ENCODE measurements around the gene PNPLA7. TPM values are rescaled to one million over a fixed set of nuclear protein-coding genes. Genes with fewer than 3 reads are reported as not detected.
A peak's percentile ranks its signal among the peaks of the same experiment; 100 is the strongest.

Gene PNPLA7
- total RNA-seq, 1 donor from 2014 or later: 1.6 TPM

DNA sequence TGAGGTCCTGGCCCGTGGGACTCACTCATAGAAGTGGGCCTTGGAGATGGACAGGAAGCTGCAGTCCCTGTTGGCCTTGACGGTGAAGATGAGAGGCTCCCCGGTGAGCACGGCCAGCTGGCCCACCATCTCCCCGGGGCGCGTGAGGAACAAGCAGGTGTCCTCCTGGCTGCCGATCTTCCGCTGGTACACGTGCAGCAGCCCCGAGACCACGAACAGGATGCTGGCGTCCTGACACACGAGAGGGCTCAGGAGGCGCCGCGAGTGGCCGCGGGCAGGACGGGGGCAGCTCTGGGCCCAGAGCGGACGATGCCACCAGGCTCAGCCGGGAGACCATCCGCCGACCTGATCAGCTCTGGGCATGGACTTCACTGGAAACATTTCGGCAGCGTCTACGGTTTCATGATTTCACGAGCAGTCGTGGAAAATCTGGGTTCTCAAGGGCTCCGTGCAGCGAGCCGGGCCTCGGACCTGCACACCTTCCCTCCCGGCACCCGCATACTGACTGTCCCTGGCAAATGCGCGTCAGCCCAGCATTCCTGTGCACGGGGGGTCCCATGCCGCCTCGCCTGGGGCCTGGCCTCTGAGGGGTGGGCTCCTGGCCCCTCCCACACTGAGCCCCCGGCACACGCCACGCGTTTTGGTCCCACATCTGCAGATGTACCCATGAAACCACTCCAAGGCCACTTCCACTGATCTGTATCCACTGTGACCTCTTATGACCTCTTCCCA, 49.4 kb downstream of the PNPLA7 start:
- DNase-seq (ENCODE audit: low spot score): no peak
- Mint-ChIP-seq H3K4me3 (ENCODE audit: low read depth) (no peak overlapping the region), H3K27me3 (ENCODE audit: low read depth) (no peaks in the 10 kb centered on the region), H3K9me3 (peaks cover 10% of the 10 kb centered on the region), H3K36me3 (ENCODE audit: low read depth) (peaks cover 4% of the 10 kb centered on the region), H3K4me1 (ENCODE audit: low read depth) (no peaks in the 10 kb centered on the region), H3K27ac (no peak overlapping the region)
- intact Hi-C loops (cut with micrococcal nuclease): no loop called here

DNA sequence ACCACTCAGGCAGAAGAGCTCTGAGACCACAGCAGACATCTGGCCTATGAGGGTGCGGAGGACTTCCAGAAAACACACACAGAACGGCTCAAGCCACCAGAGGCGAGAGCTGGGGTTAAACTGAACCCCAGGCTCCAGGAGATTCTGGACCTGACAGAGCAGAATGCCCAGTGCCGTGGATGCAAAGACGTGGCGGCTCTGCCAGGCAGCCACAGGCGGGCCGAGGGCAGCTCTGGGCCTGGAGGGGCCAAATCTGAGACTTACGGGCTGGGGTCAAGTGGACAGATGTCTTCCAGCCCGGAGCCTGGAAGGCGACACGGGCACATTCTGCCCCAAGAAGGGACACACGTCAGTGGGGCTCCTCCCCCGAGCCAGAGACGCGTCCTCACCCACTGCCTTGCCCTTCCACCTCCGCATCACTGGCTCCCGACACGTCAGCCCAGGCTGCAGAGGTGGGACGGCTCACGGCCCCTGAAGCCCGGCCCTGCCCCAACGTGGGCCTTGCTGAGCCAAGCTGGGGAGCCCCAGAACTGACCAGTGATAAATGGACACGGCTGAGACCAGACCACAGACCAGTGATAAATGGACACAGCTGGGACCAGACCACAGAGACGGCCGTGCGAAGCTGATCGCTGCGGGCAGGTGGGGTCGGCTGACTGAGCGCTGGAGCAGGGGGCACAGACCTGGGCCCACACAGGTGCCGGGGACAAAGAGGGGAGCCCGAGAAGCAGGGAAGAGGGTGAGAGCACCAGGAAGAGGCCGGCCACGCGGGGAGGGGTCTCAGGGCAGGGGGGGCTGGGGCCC, 50.1 kb downstream of the PNPLA7 start:
- no peak overlapping the region for H3K27ac Mint-ChIP-seq
- H3K4me1 Mint-ChIP-seq (ENCODE audit: low read depth): no peaks in the 10 kb centered on the region
- intact Hi-C loops (cut with micrococcal nuclease): no loop called here
- H3K36me3 Mint-ChIP-seq (ENCODE audit: low read depth): peaks cover 4% of the 10 kb centered on the region
- H3K27me3 Mint-ChIP-seq (ENCODE audit: low read depth): no peaks in the 10 kb centered on the region
- DNase-seq (ENCODE audit: low spot score): no peak
- H3K9me3 Mint-ChIP-seq: peaks cover 10% of the 10 kb centered on the region
- no peak overlapping the region for H3K4me3 Mint-ChIP-seq (ENCODE audit: low read depth)

DNA sequence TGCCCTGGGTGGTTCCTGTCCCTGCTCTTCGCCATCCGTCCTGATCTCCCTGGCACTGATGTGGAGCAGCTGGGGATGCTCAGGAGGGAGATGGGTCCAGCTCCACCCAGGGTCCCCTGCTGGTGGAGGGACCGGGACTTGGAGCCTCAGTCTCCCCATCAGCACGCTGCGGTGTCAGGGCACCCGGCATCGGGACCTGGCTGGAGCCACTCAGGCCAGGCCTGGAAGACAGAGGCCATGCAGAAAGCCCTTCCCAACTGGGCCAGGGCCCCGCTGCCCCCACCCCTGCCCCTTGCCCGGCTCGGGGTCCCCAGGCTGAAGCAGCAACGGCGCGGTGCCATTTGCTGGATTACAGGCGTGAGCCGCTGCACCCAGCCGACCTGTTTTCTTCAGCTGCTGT, 50.8 kb downstream of the PNPLA7 start:
- Mint-ChIP-seq H3K27me3 (ENCODE audit: low read depth) (no peaks in the 10 kb centered on the region), H3K9me3 (peaks cover 10% of the 10 kb centered on the region), H3K27ac (no peak overlapping the region), H3K36me3 (ENCODE audit: low read depth) (peaks cover 4% of the 10 kb centered on the region), H3K4me1 (ENCODE audit: low read depth) (peaks cover under 1% of the 10 kb centered on the region), H3K4me3 (ENCODE audit: low read depth) (no peak overlapping the region)
- no peak for DNase-seq (ENCODE audit: low spot score)
- intact Hi-C loops (cut with micrococcal nuclease): no loop called here

GRCh38 chr9:137498720-137499150, 51.5 kb downstream of the PNPLA7 start:
- no peak for DNase-seq (ENCODE audit: low spot score)
- Mint-ChIP-seq H3K36me3 (ENCODE audit: low read depth) (peaks cover 4% of the 10 kb centered on the region), H3K9me3 (peaks cover 10% of the 10 kb centered on the region), H3K27me3 (ENCODE audit: low read depth) (no peaks in the 10 kb centered on the region), H3K4me1 (ENCODE audit: low read depth) (peaks cover 4% of the 10 kb centered on the region), H3K27ac (no peak overlapping the region), H3K4me3 (ENCODE audit: low read depth) (no peak overlapping the region)
- intact Hi-C loops (cut with micrococcal nuclease): no loop called here

- intact Hi-C loops (cut with micrococcal nuclease): no loop called here
- H3K27me3 Mint-ChIP-seq (ENCODE audit: low read depth): no peaks in the 10 kb centered on the region
- H3K36me3 Mint-ChIP-seq (ENCODE audit: low read depth): peaks cover 4% of the 10 kb centered on the region
- H3K4me1 Mint-ChIP-seq (ENCODE audit: low read depth): peaks cover 4% of the 10 kb centered on the region
- H3K9me3 Mint-ChIP-seq: peaks cover 10% of the 10 kb centered on the region
- no peak for DNase-seq (ENCODE audit: low spot score)
- no peak overlapping the region for H3K4me3 Mint-ChIP-seq (ENCODE audit: low read depth)
- H3K27ac Mint-ChIP-seq: no peak overlapping the region
These were observed 52.1 kb downstream of the PNPLA7 start for GRCh38 chr9:137497921-137498719.

- no peaks in the 10 kb centered on the region for H3K9me3 Mint-ChIP-seq
- H3K36me3 Mint-ChIP-seq (ENCODE audit: low read depth): no peaks in the 10 kb centered on the region
- intact Hi-C loops (cut with micrococcal nuclease): no loop called here
- no peaks in the 10 kb centered on the region for H3K27me3 Mint-ChIP-seq (ENCODE audit: low read depth)
- H3K27ac Mint-ChIP-seq: no peak overlapping the region
- DNase-seq (ENCODE audit: low spot score): no peak
- H3K4me3 Mint-ChIP-seq (ENCODE audit: low read depth): no peak overlapping the region
- H3K4me1 Mint-ChIP-seq (ENCODE audit: low read depth): peaks cover 6% of the 10 kb centered on the region
These were observed 53.4 kb downstream of the PNPLA7 start for GRCh38 chr9:137496601-137497375.

GRCh38 chr9:137494550-137495351, 55.5 kb downstream of the PNPLA7 start:
- Mint-ChIP-seq H3K27me3 (ENCODE audit: low read depth) (no peaks in the 10 kb centered on the region), H3K36me3 (ENCODE audit: low read depth) (no peaks in the 10 kb centered on the region), H3K4me1 (ENCODE audit: low read depth) (peaks cover 15% of the 10 kb centered on the region), H3K4me3 (ENCODE audit: low read depth) (no peak overlapping the region), H3K27ac (no peak overlapping the region), H3K9me3 (no peaks in the 10 kb centered on the region)
- no peak for DNase-seq (ENCODE audit: low spot score)
- intact Hi-C loops (cut with micrococcal nuclease): no loop called here

GRCh38 chr9:137494104-137494544, 56.1 kb downstream of the PNPLA7 start:
- Mint-ChIP-seq H3K9me3 (no peaks in the 10 kb centered on the region), H3K4me1 (ENCODE audit: low read depth) (peaks cover 15% of the 10 kb centered on the region), H3K27me3 (ENCODE audit: low read depth) (no peaks in the 10 kb centered on the region), H3K36me3 (ENCODE audit: low read depth) (no peaks in the 10 kb centered on the region), H3K27ac (no peak overlapping the region), H3K4me3 (ENCODE audit: low read depth) (no peak overlapping the region)
- DNase-seq (ENCODE audit: low spot score): no peak
- intact Hi-C loops (cut with micrococcal nuclease): no loop called here

GRCh38 chr9:137493364-137494103, 56.7 kb downstream of the PNPLA7 start:
- Mint-ChIP-seq H3K4me1 (ENCODE audit: low read depth) (peaks cover 15% of the 10 kb centered on the region), H3K27me3 (ENCODE audit: low read depth) (no peaks in the 10 kb centered on the region), H3K27ac (no peak overlapping the region), H3K36me3 (ENCODE audit: low read depth) (no peaks in the 10 kb centered on the region), H3K4me3 (ENCODE audit: low read depth) (no peak overlapping the region), H3K9me3 (no peaks in the 10 kb centered on the region)
- DNase-seq (ENCODE audit: low spot score): no peak
- intact Hi-C loops (cut with micrococcal nuclease): no loop called here

- DNase-seq (ENCODE audit: low spot score): peak; percentile 23
- Mint-ChIP-seq H3K36me3 (ENCODE audit: low read depth) (no peaks in the 10 kb centered on the region), H3K4me3 (ENCODE audit: low read depth) (no peak overlapping the region), H3K4me1 (ENCODE audit: low read depth) (peaks cover 15% of the 10 kb centered on the region), H3K27ac (no peak overlapping the region), H3K9me3 (no peaks in the 10 kb centered on the region), H3K27me3 (ENCODE audit: low read depth) (no peaks in the 10 kb centered on the region)
- intact Hi-C loops (cut with micrococcal nuclease): no loop called here
These were observed 57.5 kb downstream of the PNPLA7 start for GRCh38 chr9:137492464-137493363.
